HEK293 (cell line): ENCODE results near the gene MGAT1.
A peak's percentile ranks its signal among the peaks of the same experiment; 100 is the strongest.
"Not testable (repeated sequence)": the region's sequence is repeated elsewhere in the genome, so short reads cannot be mapped to it uniquely, and the experiment has no call there.

ENCODE experiments used
- CTCF ChIA-PET: fragments of 350-600 bp; formaldehyde crosslinking; extraction: SDS; loops from one replicate; lab custom pipeline; 2021; ENCODE audit warnings: antibody characterized with exemption; lab: Yijun Ruan, JAX
- POLR2A ChIA-PET: fragments of 300-600 bp; formaldehyde crosslinking; extraction: SDS; loops from one replicate; lab custom pipeline; 2020; ENCODE audit warnings: antibody characterized with exemption, inconsistent platforms; lab: Yijun Ruan, JAX
- H3K27ac ChIP-seq: fragments of 200-500 bp; sonication (Bioruptor generic); 2 replicates; pipeline ENCODE4 v1.5.1; 2014; ENCODE audit warnings: low read depth, low read length, control low read depth, inconsistent platforms; ENCODE audit errors: extremely low read depth
- H3K36me3 ChIP-seq, 2 experiments: fragments of 200-500 bp in 1 of 2; sonication (Bioruptor generic) in 1 of 2; 1 replicate in 1 of 2; 2 replicates in 1 of 2; pipeline ENCODE4 v1.5.1; 2014 to 2017; ENCODE audit warnings: inconsistent platforms in 2 of 2, low read length in 2 of 2; ENCODE audit not compliant: control insufficient read depth in 2 of 2, insufficient read depth in 1 of 2
- H3K4me1 ChIP-seq: fragments of 200-500 bp; sonication (Bioruptor generic); 2 replicates; pipeline ENCODE4 v1.5.1; 2014; ENCODE audit warnings: mild to moderate bottlenecking, low read length, inconsistent platforms; ENCODE audit not compliant: control insufficient read depth, insufficient read depth
- H3K4me3 ChIP-seq: 2 replicates; pipeline ENCODE4 v1.5.1; 2011; ENCODE audit warnings: low read depth, mild to moderate bottlenecking, control low read depth, low read length, moderate library complexity
- H3K9me3 ChIP-seq: fragments of 200-500 bp; sonication (Bioruptor generic); 2 replicates; pipeline ENCODE4 v1.5.1; 2014; ENCODE audit warnings: low read depth, low read length, inconsistent platforms; ENCODE audit not compliant: control insufficient read depth, insufficient read depth
- GFI1B ChIP-seq: fragments of 450-650 bp; formaldehyde crosslinking; IDR thresholded peaks from 2 replicates; pipeline ENCODE4 v1.5.1; 2016; ENCODE audit warnings: missing biosample characterization, missing genetic modification characterization
- GLIS1 ChIP-seq: fragments of 450-650 bp; formaldehyde crosslinking; IDR thresholded peaks from 2 replicates; pipeline ENCODE4 v1.5.1; 2016; ENCODE audit warnings: missing biosample characterization, missing genetic modification characterization
- HOXD13 ChIP-seq: sonication (generic); formaldehyde crosslinking; IDR thresholded peaks from 2 replicates; pipeline ENCODE4 v1.8.0; 2022; ENCODE audit warnings: missing genetic modification reagents, borderline replicate concordance
- KLF16 ChIP-seq: fragments of 450-650 bp; formaldehyde crosslinking; IDR thresholded peaks from 2 replicates; pipeline ENCODE4 v1.5.1; 2017; ENCODE audit warnings: missing biosample characterization, missing genetic modification characterization
- MZF1 ChIP-seq: fragments of 450-650 bp; formaldehyde crosslinking; IDR thresholded peaks from 2 replicates; pipeline ENCODE4 v1.5.1; 2017; ENCODE audit warnings: missing biosample characterization, missing genetic modification characterization, borderline replicate concordance
- REPIN1 ChIP-seq: fragments of 450-650 bp; formaldehyde crosslinking; IDR thresholded peaks from 2 replicates; pipeline ENCODE4 v1.5.1; 2017; ENCODE audit warnings: missing biosample characterization, missing genetic modification characterization, low read depth
- SETDB1 ChIP-seq: IDR thresholded peaks from one replicate; pipeline ENCODE4 v1.6.1; 2017; ENCODE audit warnings: mild to moderate bottlenecking, low read length, moderate library complexity, mixed read lengths; ENCODE audit not compliant: insufficient read length
- ZBTB11 ChIP-seq: fragments of 450-650 bp; formaldehyde crosslinking; conservative IDR thresholded peaks from 2 replicates; pipeline ENCODE4 v1.5.1; 2016; ENCODE audit warnings: low read depth, missing biosample characterization, missing genetic modification characterization
- ZNF114 ChIP-seq: fragments of 450-650 bp; formaldehyde crosslinking; IDR thresholded peaks from 2 replicates; pipeline ENCODE4 v1.5.0; 2017; ENCODE audit warnings: missing biosample characterization, missing genetic modification characterization
- ZNF140 ChIP-seq: fragments of 450-650 bp; formaldehyde crosslinking; IDR thresholded peaks from 2 replicates; pipeline ENCODE4 v1.5.1; 2016; ENCODE audit warnings: missing biosample characterization, missing genetic modification characterization
- ZNF350 ChIP-seq: fragments of 450-650 bp; formaldehyde crosslinking; IDR thresholded peaks from 2 replicates; pipeline ENCODE4 v1.5.0; 2017; ENCODE audit warnings: missing biosample characterization, mild to moderate bottlenecking, missing genetic modification characterization
- ZNF529 ChIP-seq: fragments of 450-650 bp; formaldehyde crosslinking; IDR thresholded peaks from 2 replicates; pipeline ENCODE4 v1.5.1; 2017; ENCODE audit warnings: missing genetic modification characterization, missing biosample characterization; ENCODE audit not compliant: insufficient replicate concordance
- ZNF555 ChIP-seq: fragments of 450-650 bp; formaldehyde crosslinking; conservative IDR thresholded peaks from 2 replicates; pipeline ENCODE4 v1.5.1; 2017; ENCODE audit warnings: missing biosample characterization, mild to moderate bottlenecking, missing genetic modification characterization, inconsistent platforms
- ZNF791 ChIP-seq: fragments of 450-650 bp; formaldehyde crosslinking; IDR thresholded peaks from 2 replicates; pipeline ENCODE4 v1.5.1; 2016; ENCODE audit warnings: missing biosample characterization, missing genetic modification characterization
- ZSCAN5A ChIP-seq: fragments of 450-650 bp; formaldehyde crosslinking; IDR thresholded peaks from 2 replicates; pipeline ENCODE4 v1.5.1; 2016; ENCODE audit warnings: missing biosample characterization, missing genetic modification characterization

MGAT1 gene

DNA sequence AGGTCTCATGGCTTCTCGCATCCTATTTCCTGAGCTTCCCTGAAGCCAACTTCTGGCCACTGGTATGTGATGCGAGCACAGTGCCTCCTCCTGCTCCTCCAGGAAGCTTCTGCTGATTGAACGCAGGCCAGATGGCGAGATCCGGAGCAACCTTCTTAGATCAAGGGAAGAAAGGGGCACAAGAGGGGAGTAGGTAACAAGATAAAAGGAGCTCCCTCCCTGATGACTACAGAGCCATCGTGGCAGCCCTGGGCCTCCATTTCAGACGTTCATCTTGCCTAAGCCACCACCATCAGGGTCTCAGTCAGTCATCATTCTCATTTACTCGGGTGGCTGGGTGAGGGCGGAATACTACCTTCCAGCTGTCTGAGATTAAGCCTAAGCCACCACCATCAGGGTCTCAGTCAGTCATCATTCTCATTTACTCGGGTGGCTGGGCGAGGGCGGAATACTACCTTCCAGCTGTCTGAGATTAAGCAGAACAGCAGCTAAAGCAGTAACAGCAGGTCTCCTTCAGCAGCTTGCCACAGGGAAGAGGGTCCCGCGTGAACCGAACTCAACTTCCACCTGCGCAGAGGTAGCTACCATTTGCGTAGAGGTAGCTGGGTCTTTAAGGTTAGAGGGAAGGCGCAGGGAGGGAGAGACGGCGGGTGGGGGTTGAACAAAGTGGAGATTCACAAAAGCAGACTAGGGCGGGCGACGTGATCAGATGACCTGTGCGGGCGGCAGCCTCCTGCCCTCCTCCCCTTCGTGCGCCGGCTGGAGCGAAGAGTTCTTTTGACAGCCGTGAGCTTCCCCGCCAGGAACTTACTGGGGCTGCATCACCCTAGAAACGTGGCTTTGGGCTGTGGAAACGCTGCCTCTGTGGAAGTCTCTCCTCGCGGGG, 27.9 kb upstream of the MGAT1 start:
- Histone ChIP-seq H3K27ac (peak overlapping the region; percentile 68; the same call in 1 of the 2 replicates), H3K4me1 (no peaks in the 10 kb centered on the region), H3K4me3 (no peak overlapping the region), H3K9me3 (no peaks in the 10 kb centered on the region), H3K36me3 (no peaks in the 10 kb centered on the region)
- ChIA-PET CTCF (interaction anchor here (0.9 to 1.0 kb wide), 2 partner anchors 38 to 338 kb away, joined by 4 to 5 read pairs; no protein-coding TSS in a partner anchor), POLR2A (no interaction called here)
- TF ChIP-seq GLIS1 (no peak), ZBTB11 (tag by site-specific recombination) (no peak), ZSCAN5A (tag by site-specific recombination) (no peak), GFI1B (tag by site-specific recombination) (no peak), HOXD13 (CRISPR knock-in tag) (no peak), ZNF791 (no peak), MZF1 (no peak), KLF16 (tag by site-specific recombination) (no peak), ZNF555 (no peak), ZNF114 (no peak), REPIN1 (tag by site-specific recombination) (no peak), ZNF350 (tag by site-specific recombination) (no peak)

GRCh38 chr5:180829726-180830125, 27.1 kb upstream of the MGAT1 start:
- no peak for TF ChIP-seq ZNF140 (tag by site-specific recombination)
- H3K27ac ChIP-seq, result no peak overlapping the region
- H3K4me3 ChIP-seq, result no peak overlapping the region
- H3K36me3 ChIP-seq, result no peaks in the 10 kb centered on the region
- no peaks in the 10 kb centered on the region for H3K9me3 ChIP-seq
- no peaks in the 10 kb centered on the region for H3K4me1 ChIP-seq
- POLR2A ChIA-PET, result no interaction called here
- CTCF ChIA-PET, result interaction anchor here (0.7 to 1.0 kb wide), 2 partner anchors 236 to 339 kb away, joined by 4 to 5 read pairs; no protein-coding TSS in a partner anchor

DNA sequence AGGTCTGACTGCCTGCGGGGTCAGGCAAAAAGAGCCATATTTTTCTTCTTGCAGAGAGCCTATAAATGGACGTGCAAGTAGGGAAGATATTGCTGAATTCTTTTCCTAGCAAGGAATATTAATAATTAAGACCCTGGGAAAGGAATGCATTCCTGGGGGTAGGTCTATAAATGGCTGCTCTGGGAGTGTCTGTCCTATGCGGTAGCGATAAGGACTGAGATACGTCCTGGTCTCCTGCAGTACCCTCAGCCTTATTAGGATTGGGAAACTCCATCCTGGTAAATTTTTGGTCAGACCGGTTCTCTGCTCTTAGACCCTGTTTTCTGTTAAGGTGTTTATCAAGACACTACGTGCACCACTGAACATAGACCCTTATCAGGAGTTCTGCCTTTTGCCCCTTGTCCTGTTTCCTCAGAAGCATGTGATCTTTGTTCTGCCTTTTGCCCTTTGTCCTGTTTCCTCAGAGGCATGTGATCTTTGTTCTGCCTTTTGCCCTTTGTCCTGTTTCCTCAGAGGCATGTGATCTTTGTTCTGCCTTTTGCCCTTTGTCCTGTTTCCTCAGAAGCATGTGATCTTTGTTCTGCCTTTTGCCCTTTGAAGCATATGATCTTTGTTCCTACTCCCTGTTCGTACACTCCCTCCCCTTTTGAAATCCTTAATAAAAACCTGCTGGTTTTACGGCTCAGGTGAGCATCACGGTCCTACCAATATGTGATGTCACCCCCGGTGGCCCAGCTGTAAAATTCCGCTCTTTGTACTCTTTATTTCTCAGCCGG, 26.3 kb upstream of the MGAT1 start:
- not testable (repeated sequence) for H3K9me3 ChIP-seq, H3K4me3 ChIP-seq, H3K36me3 ChIP-seq, H3K27ac ChIP-seq, H3K4me1 ChIP-seq
- TF ChIP-seq ZNF529 (tag by site-specific recombination) (peak; percentile 4), SETDB1 (peak; percentile 63)
- ChIA-PET POLR2A (interaction anchor here (1.2 kb wide), 1 partner anchor 339 kb away, joined by 3 read pairs; no protein-coding TSS in a partner anchor), CTCF (interaction anchor here (0.7 kb wide), 1 partner anchor 235 kb away, joined by 4 read pairs; no protein-coding TSS in a partner anchor)

- H3K36me3 ChIP-seq, H3K4me3 ChIP-seq, H3K9me3 ChIP-seq, H3K4me1 ChIP-seq, POLR2A ChIA-PET, H3K27ac ChIP-seq: not testable (repeated sequence)
- CTCF ChIA-PET, result interaction anchor here (1.1 kb wide), 1 partner anchor 11 kb away, joined by 3 read pairs; no protein-coding TSS in a partner anchor
These were observed 24.8 kb upstream of the MGAT1 start for GRCh38 chr5:180827374-180827773.
